GM19035 (cell line): ENCODE measurements around the gene ZNF684.
"Not testable (repeated sequence)": the region's sequence is repeated elsewhere in the genome, so short reads cannot be mapped to it uniquely, and the experiment has no call there.

Source experiments
- ATAC-seq: cut with Tn5 transposase; IDR thresholded peaks from one replicate; pipeline ENCODE4 v1.9.1; 2021; ENCODE audit not compliant: unreplicated experiment

Gene ZNF684

GRCh38 chr1:40567825-40568224 is 36.4 kb downstream of the ZNF684 start:
- no peak for ATAC-seq

DNA sequence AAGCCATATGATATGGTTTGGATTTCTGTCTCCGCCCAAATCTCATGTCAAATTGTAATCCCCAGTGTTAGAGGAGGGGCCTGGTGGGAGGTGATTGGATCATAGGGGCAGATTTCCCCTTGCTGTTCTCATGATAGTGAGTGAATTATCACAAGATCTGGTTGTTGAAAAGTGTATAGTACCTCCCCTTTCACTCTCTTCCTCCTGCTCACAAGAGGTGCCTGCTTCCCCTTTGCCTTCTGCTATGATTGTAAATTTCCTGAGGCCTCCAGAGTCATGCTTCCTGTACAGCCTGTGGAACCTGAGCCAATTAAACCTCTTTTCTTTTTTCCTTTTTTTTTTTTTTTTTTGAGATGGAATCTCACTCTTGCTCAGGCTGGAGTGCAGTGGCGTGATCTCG is 43.4 kb downstream of the ZNF684 start:
- not testable (repeated sequence) for ATAC-seq

- ATAC-seq, result no peak
Observed at GRCh38 chr1:40575336-40575735, 43.9 kb downstream of the ZNF684 start.

- no peak for ATAC-seq
Observed at GRCh38 chr1:40582116-40582515, 50.7 kb downstream of the ZNF684 start.

GRCh38 chr1:40583980-40584379 is 52.5 kb downstream of the ZNF684 start:
- ATAC-seq, result no peak

GRCh38 chr1:40588586-40588985 is 57.1 kb downstream of the ZNF684 start:
- no peak for ATAC-seq

DNA sequence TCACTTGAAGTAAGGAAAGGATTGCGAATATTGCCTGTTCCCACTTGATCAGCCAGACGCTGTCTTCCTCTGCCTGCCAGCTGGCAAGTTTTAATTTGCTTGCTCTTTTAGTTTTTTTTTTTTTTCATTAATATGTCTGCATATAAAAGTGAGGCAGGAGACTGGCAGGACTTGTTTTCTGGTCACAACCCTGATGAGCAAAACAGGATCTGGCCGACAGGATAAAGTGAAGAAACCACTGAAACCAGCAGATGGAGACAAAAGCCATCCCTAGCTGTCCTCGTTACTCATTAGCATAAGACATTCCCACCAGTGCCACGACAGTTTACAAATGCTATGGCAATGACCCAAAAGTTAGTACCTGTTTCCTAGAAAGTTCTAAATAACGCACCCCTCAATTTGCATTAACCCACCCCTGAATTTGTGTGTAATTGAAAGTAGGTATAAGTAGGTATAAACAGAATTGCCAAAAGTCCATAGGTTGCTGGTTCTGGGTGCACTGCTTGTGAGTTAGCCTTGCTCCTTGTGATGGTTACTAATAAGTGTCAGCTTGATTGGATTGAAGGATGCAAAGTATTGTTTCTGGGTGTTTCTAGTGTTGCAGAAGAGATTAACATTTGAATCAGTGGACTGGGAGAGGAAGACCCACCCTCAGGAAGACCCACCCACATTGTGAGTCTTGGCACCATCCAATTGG is 60.8 kb downstream of the ZNF684 start:
- no peak for ATAC-seq

- no peak for ATAC-seq
Observed at GRCh38 chr1:40593449-40594186, 62.2 kb downstream of the ZNF684 start.

DNA sequence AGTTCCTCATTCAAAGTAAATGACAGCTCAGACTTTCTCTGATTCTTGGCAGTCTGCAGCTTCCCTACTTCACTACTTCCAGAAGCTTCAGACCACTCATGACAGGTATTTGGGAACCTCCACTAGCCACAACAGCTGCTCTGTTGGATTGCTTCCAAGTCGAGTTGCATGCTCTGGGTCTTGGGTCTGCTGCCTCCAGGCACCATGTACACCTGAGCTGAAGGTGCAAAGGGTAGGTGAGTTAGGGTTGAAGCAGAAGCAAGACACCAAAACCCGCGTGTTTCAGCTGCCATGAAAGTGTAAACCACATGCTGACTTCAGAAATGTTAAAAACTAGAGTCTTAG is 62.7 kb downstream of the ZNF684 start:
- ATAC-seq, result no peak

DNA sequence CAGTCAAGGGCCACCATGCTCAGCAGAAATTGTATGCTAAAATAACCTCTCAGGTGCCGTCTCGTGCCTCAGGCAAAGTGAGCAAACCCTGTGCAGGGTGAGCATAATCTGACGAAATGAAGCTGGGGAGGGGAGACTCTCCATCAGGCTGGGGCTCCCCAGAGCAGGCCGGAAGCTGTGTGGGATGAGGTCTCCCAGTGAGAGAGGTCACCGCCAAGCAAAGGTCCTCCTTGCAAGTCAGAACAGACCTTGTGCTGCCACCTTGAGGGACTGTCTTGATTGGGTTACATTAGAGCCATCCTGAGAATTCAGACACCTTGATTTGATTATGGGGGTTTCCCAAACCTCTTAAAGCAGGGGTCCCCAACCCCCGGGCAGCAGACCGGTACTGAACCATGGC is 64.2 kb downstream of the ZNF684 start:
- no peak for ATAC-seq
